Natural killer cell (primary cell): ENCODE measurements around the gene TMEM117. TPM values are rescaled to one million over a fixed set of nuclear protein-coding genes. Genes with fewer than 3 reads are reported as not detected.

ENCODE experiments used
- ATAC-seq, 3 donors: fragments of 150-1000 bp in 2 of 3; fragments of 200-7000 bp in 1 of 3; cut with Tn5 transposase; 1 replicate in 1 of 3; 2 replicates in 2 of 3; pipeline ENCODE4 v1.10.0; 2021; ENCODE audit warnings: mild to moderate bottlenecking in 2 of 3, moderate library complexity in 2 of 3
- DNase-seq, 2 donors: peaks; one replicate each; pipeline versions ENCODE4 v3.0.0 to v3.0.0-alpha.2; 2013 to 2021; ENCODE audit warnings: mixed read lengths in 1 of 2
- H3K27ac ChIP-seq: one replicate; pipeline ENCODE4 v1.5.1; 2013; ENCODE audit warnings: mild to moderate bottlenecking, low read length
- H3K27me3 ChIP-seq: one replicate; pipeline ENCODE4 v1.6.1; 2013; ENCODE audit warnings: low read length; ENCODE audit not compliant: control insufficient read depth, insufficient read depth
- H3K36me3 ChIP-seq: one replicate; pipeline ENCODE4 v1.6.1; 2013; ENCODE audit warnings: low read length; ENCODE audit not compliant: control insufficient read depth, insufficient read depth
- H3K4me1 ChIP-seq: one replicate; pipeline ENCODE4 v1.6.1; 2013; ENCODE audit warnings: low read length; ENCODE audit not compliant: control insufficient read depth, insufficient read depth
- H3K4me3 ChIP-seq: one replicate; pipeline ENCODE4 v1.5.1; 2013; ENCODE audit warnings: low read length
- H3K9me3 ChIP-seq: one replicate; pipeline ENCODE4 v1.6.1; 2013; ENCODE audit warnings: low read length; ENCODE audit not compliant: control insufficient read depth, insufficient read depth
- H3K27ac Mint-ChIP-seq, 2 donors: one replicate each; pipeline ENCODE4 v1.8.0; 2022; ENCODE audit warnings: mild to moderate bottlenecking in 2 of 2, mixed read lengths in 2 of 2, moderate library complexity in 1 of 2
- H3K27me3 Mint-ChIP-seq, 2 donors: one replicate each; pipeline ENCODE4 v1.8.0; 2022; ENCODE audit warnings: low read depth in 2 of 2, mixed read lengths in 2 of 2
- H3K36me3 Mint-ChIP-seq: one replicate; pipeline ENCODE4 v1.8.0; 2022; ENCODE audit warnings: mixed read lengths
- H3K4me1 Mint-ChIP-seq, 2 donors: one replicate each; pipeline ENCODE4 v1.8.0; 2022; ENCODE audit warnings: mixed read lengths in 2 of 2
- H3K4me3 Mint-ChIP-seq: one replicate; pipeline ENCODE4 v1.8.0; 2022; ENCODE audit warnings: mild to moderate bottlenecking, moderate library complexity, mixed read lengths
- H3K9me3 Mint-ChIP-seq, 2 donors: one replicate each; pipeline ENCODE4 v1.8.0; 2022; ENCODE audit warnings: mixed read lengths in 2 of 2
- CTCF ChIP-seq: fragments of 200-600 bp; IDR thresholded peaks from one replicate; pipeline ENCODE4 v1.8.0; 2022; ENCODE audit warnings: antibody characterized with exemption
- WGBS: methylation state at CpG from one replicate; pipeline ENCODE4 v1.1.7; 2013; ENCODE audit warnings: missing lambda C conversion rate; ENCODE audit not compliant: insufficient coverage; 5-methylcytosine and 5-hydroxymethylcytosine counted together
- intact Hi-C: fragments of 100-400 bp; cut with micrococcal nuclease; formaldehyde crosslinking; loops from one replicate; pipeline ENCODE4 v1.14.2; 2022
- total RNA-seq, 4 donors: library from RNA; stranded (reverse); fragments of 120-200 nt in 1 of 4; gene quantifications; one replicate each; pipeline versions ENCODE4 v1.2.3 to v1.2.4, GENCODE V29; 2013 to 2022

The TMEM117 gene
- total RNA-seq, 3 donors from 2014 or later (not counting 1 experiment from before 2014, with no cell fraction given) = 7.1 to 8.1 (median 7.9) TPM

GRCh38 chr12:44385964-44386363 lies 550.1 kb downstream of the TMEM117 start:
- intact Hi-C loops = no loop called here

GRCh38 chr12:44387581-44387980 lies 551.7 kb downstream of the TMEM117 start:
- H3K36me3 ChIP-seq = no peaks in the 10 kb centered on the region
- ATAC-seq = no peak
- Mint-ChIP-seq H3K4me1 (no peaks in the 10 kb centered on the region), H3K4me3 (no peak overlapping the region), H3K27ac (no peak overlapping the region), H3K9me3 (peaks cover 0 to 4% of the 10 kb centered on the region in 2 donors), H3K36me3 (peaks cover 12% of the 10 kb centered on the region), H3K27me3 (no peaks in the 10 kb centered on the region)
- DNase-seq = no peak
- no peaks in the 10 kb centered on the region for H3K4me1 ChIP-seq
- no peaks in the 10 kb centered on the region for H3K9me3 ChIP-seq
- intact Hi-C loops = no loop called here
- H3K27ac ChIP-seq = no peak overlapping the region
- no peak for TF ChIP-seq CTCF
- no peaks in the 10 kb centered on the region for H3K27me3 ChIP-seq
- no peak overlapping the region for H3K4me3 ChIP-seq

More at GRCh38 chr12:44385964-44386363, 550.1 kb downstream of the TMEM117 start:
- H3K36me3 Mint-ChIP-seq = peaks cover 19% of the 10 kb centered on the region
- peaks cover 0 to 2% of the 10 kb centered on the region in 2 donors for H3K9me3 Mint-ChIP-seq
- ATAC-seq = no peak
- H3K27ac ChIP-seq = no peak overlapping the region
- H3K4me1 ChIP-seq = no peaks in the 10 kb centered on the region
- H3K4me3 ChIP-seq = no peak overlapping the region
- WGBS = 82% methylated on average over 3 of the region's 4 CpGs
- H3K4me1 Mint-ChIP-seq = no peaks in the 10 kb centered on the region
- H3K27ac Mint-ChIP-seq = no peak overlapping the region
- no peaks in the 10 kb centered on the region for H3K27me3 Mint-ChIP-seq
- no peaks in the 10 kb centered on the region for H3K27me3 ChIP-seq
- no peak for DNase-seq
- H3K4me3 Mint-ChIP-seq = no peak overlapping the region
- no peak for TF ChIP-seq CTCF
- H3K36me3 ChIP-seq = no peaks in the 10 kb centered on the region
- no peaks in the 10 kb centered on the region for H3K9me3 ChIP-seq

- Histone ChIP-seq H3K4me3 (no peak overlapping the region), H3K27ac (no peak overlapping the region), H3K9me3 (no peaks in the 10 kb centered on the region), H3K4me1 (no peaks in the 10 kb centered on the region), H3K27me3 (no peaks in the 10 kb centered on the region), H3K36me3 (no peaks in the 10 kb centered on the region)
- Mint-ChIP-seq H3K27me3 (no peaks in the 10 kb centered on the region), H3K4me3 (no peak overlapping the region), H3K4me1 (no peaks in the 10 kb centered on the region), H3K36me3 (peaks cover 12% of the 10 kb centered on the region), H3K9me3 (peaks cover 0 to 6% of the 10 kb centered on the region in 2 donors), H3K27ac (no peak overlapping the region)
- no peak for ATAC-seq
- no peak for DNase-seq
- no peak for TF ChIP-seq CTCF
- WGBS = 83% methylated on average over 1 of the region's 2 CpGs
- intact Hi-C loops = no loop called here
Observed at GRCh38 chr12:44389038-44389437, 553.2 kb downstream of the TMEM117 start.

- no peak overlapping the region for H3K4me3 Mint-ChIP-seq
- no peaks in the 10 kb centered on the region for H3K27me3 Mint-ChIP-seq
- H3K27me3 ChIP-seq = no peaks in the 10 kb centered on the region
- no peaks in the 10 kb centered on the region for H3K36me3 ChIP-seq
- H3K4me1 ChIP-seq = no peaks in the 10 kb centered on the region
- no peak overlapping the region for H3K27ac ChIP-seq
- WGBS = no CpG with 5 or more reads among the region's 1 CpG
- H3K4me1 Mint-ChIP-seq = no peaks in the 10 kb centered on the region
- no peak overlapping the region for H3K27ac Mint-ChIP-seq
- peaks cover 12% of the 10 kb centered on the region for H3K36me3 Mint-ChIP-seq
- DNase-seq (no peak), ATAC-seq (no peak)
- intact Hi-C loops = no loop called here
- H3K9me3 Mint-ChIP-seq = peaks cover 0 to 6% of the 10 kb centered on the region in 2 donors
- no peaks in the 10 kb centered on the region for H3K9me3 ChIP-seq
- no peak for TF ChIP-seq CTCF
- H3K4me3 ChIP-seq = no peak overlapping the region
Observed at GRCh38 chr12:44389896-44390295, 554.0 kb downstream of the TMEM117 start.
